SW480 (cell line): Measurements from ENCODE around the gene PLEKHM2.
"Not testable (repeated sequence)": the region's sequence is repeated elsewhere in the genome, so short reads cannot be mapped to it uniquely, and the experiment has no call there.

Source experiments
- DNase-seq: peaks from one replicate; pipeline ENCODE4 v3.0.0-alpha.2; 2016; ENCODE audit warnings: low spot score

Gene PLEKHM2

GRCh38 chr1:15684042-15684461, at the start of gene PLEKHM2:
PLEKHM2 (plus strand) TSS chr1:15684320; CDS start chr1:15684559, 239 bp downstream.
- peak; percentile 38 for DNase-seq

GRCh38 chr1:15636436-15636835, 47.7 kb upstream of the PLEKHM2 start:
- DNase-seq, result no peak

GRCh38 chr1:15637826-15638225, 46.3 kb upstream of the PLEKHM2 start:
- no peak for DNase-seq

- DNase-seq, result no peak
Observed at GRCh38 chr1:15639262-15639661, 44.9 kb upstream of the PLEKHM2 start.

- DNase-seq, result no peak
Observed at GRCh38 chr1:15639931-15640330, 44.2 kb upstream of the PLEKHM2 start.

GRCh38 chr1:15640667-15641066, 43.5 kb upstream of the PLEKHM2 start:
- DNase-seq, result no peak

- DNase-seq, result no peak
Observed at GRCh38 chr1:15649937-15650336, 34.2 kb upstream of the PLEKHM2 start.

GRCh38 chr1:15650433-15650832, 33.7 kb upstream of the PLEKHM2 start:
- no peak for DNase-seq

GRCh38 chr1:15652130-15652529, 32.0 kb upstream of the PLEKHM2 start:
- not testable (repeated sequence) for DNase-seq

- no peak for DNase-seq
Observed at GRCh38 chr1:15654091-15654690, 29.9 kb upstream of the PLEKHM2 start.

- no peak for DNase-seq
Observed at GRCh38 chr1:15656464-15656863, 27.7 kb upstream of the PLEKHM2 start.

GRCh38 chr1:15657021-15657420, 27.1 kb upstream of the PLEKHM2 start:
- no peak for DNase-seq

- DNase-seq, result no peak
Observed at GRCh38 chr1:15660151-15660550, 24.0 kb upstream of the PLEKHM2 start.

- DNase-seq, result no peak
Observed at GRCh38 chr1:15662477-15662876, 21.6 kb upstream of the PLEKHM2 start.

GRCh38 chr1:15663925-15664324, 20.2 kb upstream of the PLEKHM2 start:
- no peak for DNase-seq

GRCh38 chr1:15667362-15667761, 16.8 kb upstream of the PLEKHM2 start:
- DNase-seq, result no peak

- no peak for DNase-seq
Observed at GRCh38 chr1:15668089-15668754, 15.9 kb upstream of the PLEKHM2 start.

- no peak for DNase-seq
Observed at GRCh38 chr1:15669074-15669473, 15.0 kb upstream of the PLEKHM2 start.

GRCh38 chr1:15669864-15670263, 14.3 kb upstream of the PLEKHM2 start:
- DNase-seq, result no peak

- DNase-seq, result no peak
Observed at GRCh38 chr1:15671430-15671829, 12.7 kb upstream of the PLEKHM2 start.

GRCh38 chr1:15674386-15675159, 9.5 kb upstream of the PLEKHM2 start:
- DNase-seq, result no peak

GRCh38 chr1:15676010-15676409, 8.1 kb upstream of the PLEKHM2 start:
- no peak for DNase-seq
